SK-N-SH (cell line): ENCODE results near the gene CCDC17. TPM values are rescaled to one million over a fixed set of nuclear protein-coding genes. Genes with fewer than 3 reads are reported as not detected.

ENCODE experiments used
- CTCF ChIA-PET: fragments of 300-600, 350-600 bp; formaldehyde crosslinking; extraction: SDS; loops from one replicate; lab custom pipeline; 2021; lab: Yijun Ruan, JAX
- POLR2A ChIA-PET: fragments of 350-600 bp; sonication (Branson Sonifier 250); formaldehyde crosslinking; extraction: SDS; loops from one replicate; lab custom pipeline; 2020; ENCODE audit warnings: antibody characterized with exemption, inconsistent platforms; lab: Yijun Ruan, JAX
- DNase-seq: peaks from one replicate; pipeline ENCODE4 v3.0.0; 2012
- H2AFZ ChIP-seq: fragments of 200-600 bp; sonication (generic); 2 replicates; pipeline ENCODE4 v1.8.1; 2016; ENCODE audit warnings: antibody characterized with exemption, mild to moderate bottlenecking, low read depth
- H3F3A ChIP-seq: fragments of 200-600 bp; sonication (generic); replicated peaks from 2 replicates; pipeline ENCODE3; 2016; ENCODE audit warnings: antibody characterized with exemption, mild to moderate bottlenecking; ENCODE audit not compliant: insufficient read depth
- H3K27ac ChIP-seq, 2 experiments: fragments of 200-500 bp in 1 of 2; fragments of 200-600 bp in 1 of 2; sonication (Bioruptor generic) in 1 of 2; sonication (generic), shearing (Covaris generic) in 1 of 2; 2 replicates each; pipeline versions ENCODE4 v1.5.1 to v1.6.1; 2014 to 2016; ENCODE audit warnings: low read depth in 2 of 2, inconsistent platforms in 1 of 2, low read length in 1 of 2, mild to moderate bottlenecking in 1 of 2, mixed read lengths in 1 of 2
- H3K27me3 ChIP-seq: fragments of 200-600 bp; sonication (generic), shearing (Covaris generic); 2 replicates; pipeline ENCODE4 v1.6.1; 2016; ENCODE audit warnings: mixed run types; ENCODE audit not compliant: insufficient read depth
- H3K36me3 ChIP-seq, 2 experiments: fragments of 200-500 bp in 1 of 2; fragments of 200-600 bp in 1 of 2; sonication (Bioruptor generic) in 1 of 2; sonication (generic) in 1 of 2; replicated peaks in 1 of 2; 2 replicates each; pipeline versions ENCODE3 to v1.5.1; 2014 to 2016; ENCODE audit warnings: low read length in 1 of 2, mild to moderate bottlenecking in 1 of 2; ENCODE audit not compliant: insufficient read depth in 2 of 2, control insufficient read depth in 1 of 2
- H3K4me1 ChIP-seq, 2 experiments: fragments of 200-500 bp in 1 of 2; fragments of 200-600 bp in 1 of 2; sonication (Bioruptor generic) in 1 of 2; sonication (generic), shearing (Covaris generic) in 1 of 2; 2 replicates each; pipeline versions ENCODE4 v1.5.1 to v1.6.1; 2014 to 2016; ENCODE audit warnings: low read depth in 1 of 2, low read length in 1 of 2, mixed run types in 1 of 2; ENCODE audit not compliant: insufficient read depth in 2 of 2, control insufficient read depth in 1 of 2
- H3K4me2 ChIP-seq: fragments of 200-600 bp; sonication (generic), shearing (Covaris generic); 2 replicates; pipeline ENCODE4 v1.6.1; 2017; ENCODE audit warnings: mixed run types
- H3K4me3 ChIP-seq, 2 experiments: fragments of 200-500 bp in 1 of 2; fragments of 200-600 bp in 1 of 2; sonication (Bioruptor generic) in 1 of 2; sonication (generic), shearing (Covaris generic) in 1 of 2; 2 replicates each; pipeline versions ENCODE4 v1.5.1 to v1.8.1; 2014 to 2016; ENCODE audit warnings: low read depth in 2 of 2, inconsistent platforms in 1 of 2, low read length in 1 of 2, mild to moderate bottlenecking in 1 of 2, mixed read lengths in 1 of 2, moderate library complexity in 1 of 2
- H3K79me2 ChIP-seq: fragments of 200-600 bp; sonication (generic); 2 replicates; pipeline ENCODE4 v1.8.1; 2017; ENCODE audit warnings: mild to moderate bottlenecking; ENCODE audit not compliant: insufficient read depth
- H3K9ac ChIP-seq: fragments of 200-600 bp; sonication (generic); 2 replicates; pipeline ENCODE4 v1.6.1; 2017; ENCODE audit warnings: mixed run types
- H3K9me2 ChIP-seq: fragments of 200-600 bp; sonication (generic); 2 replicates; pipeline ENCODE4 v1.6.1; 2017; ENCODE audit warnings: mixed run types
- H3K9me3 ChIP-seq: fragments of 200-600 bp; sonication (generic); 2 replicates; pipeline ENCODE4 v1.6.1; 2017; ENCODE audit warnings: mixed run types, mild to moderate bottlenecking, moderate library complexity
- H4K20me1 ChIP-seq: fragments of 200-600 bp; sonication (generic); 2 replicates; pipeline ENCODE4 v1.6.1; 2017; ENCODE audit warnings: mild to moderate bottlenecking, mixed run types; ENCODE audit not compliant: insufficient read depth
- ELF1 ChIP-seq: IDR thresholded peaks from 2 replicates; pipeline ENCODE4 v1.4.0; 2012
- FOXJ3 ChIP-seq: sonication (generic); formaldehyde crosslinking; IDR thresholded peaks from 2 replicates; pipeline ENCODE4 v1.5.1; 2020; ENCODE audit warnings: mild to moderate bottlenecking, missing genetic modification reagents
- JUND ChIP-seq: IDR thresholded peaks from 2 replicates; pipeline ENCODE4 v1.4.0; 2012
- MEF2A ChIP-seq: IDR thresholded peaks from 2 replicates; pipeline ENCODE4 v1.4.0; 2012; ENCODE audit warnings: low read depth, borderline replicate concordance
- NFIC ChIP-seq: IDR thresholded peaks from 2 replicates; pipeline ENCODE4 v1.4.0; 2012; ENCODE audit warnings: borderline replicate concordance
- NRF1 ChIP-seq: IDR thresholded peaks from 2 replicates; pipeline ENCODE4 v1.6.1; 2012; ENCODE audit warnings: low read depth, mild to moderate bottlenecking, low read length
- POLR2AphosphoS5 ChIP-seq: IDR thresholded peaks from 2 replicates; pipeline ENCODE4 v1.6.1; 2012; ENCODE audit warnings: low read depth, low read length
- RXRA ChIP-seq: IDR thresholded peaks from 2 replicates; pipeline ENCODE4 v1.4.0; 2012; ENCODE audit warnings: low read depth, mild to moderate bottlenecking, borderline replicate concordance
- SIN3A ChIP-seq: IDR thresholded peaks from 2 replicates; pipeline ENCODE4 v1.6.1; 2012; ENCODE audit warnings: low read depth, mild to moderate bottlenecking, low read length, moderate library complexity, borderline replicate concordance
- TAF1 ChIP-seq: IDR thresholded peaks from 2 replicates; pipeline ENCODE4 v1.6.1; 2012; ENCODE audit warnings: low read depth, mild to moderate bottlenecking, low read length, moderate library complexity, borderline replicate concordance
- TEAD4 ChIP-seq: IDR thresholded peaks from 2 replicates; pipeline ENCODE4 v1.4.0; 2012; ENCODE audit warnings: mild to moderate bottlenecking, borderline replicate concordance; ENCODE audit not compliant: insufficient read depth
- USF1 ChIP-seq: IDR thresholded peaks from 2 replicates; pipeline ENCODE4 v1.4.0; 2012; ENCODE audit warnings: low read depth, borderline replicate concordance
- YY1 ChIP-seq: IDR thresholded peaks from 2 replicates; pipeline ENCODE4 v1.4.0; 2012; ENCODE audit warnings: low read depth, mild to moderate bottlenecking
- WGBS: methylation state at CpG from one replicate; pipeline ENCODE4 v1.1.6; 2017; ENCODE audit warnings: low lambda C conversion rate; 5-methylcytosine and 5-hydroxymethylcytosine counted together
- polyA plus RNA-seq, 3 experiments: library from polyadenylated mRNA; depleted of rRNA; stranded (reverse); fragments of >200 nt; gene quantifications; 2 replicates each; pipeline ENCODE4 v1.2.3, GENCODE V29; 2012
- TF ChIP-seq, protein P1 (sequence below): fragments of 200-600 bp; sonication (generic); IDR thresholded peaks from 2 replicates; pipeline ENCODE4 v1.6.1; 2017; ENCODE audit warnings: antibody characterized with exemption, mild to moderate bottlenecking, moderate library complexity
- TF ChIP-seq, protein P2 (sequence below): fragments of 150-350 bp; IDR thresholded peaks from 2 replicates; pipeline ENCODE4 v1.6.1; 2017; ENCODE audit warnings: antibody characterized with exemption, low read length, low read depth, borderline replicate concordance
- TF ChIP-seq, protein P3 (sequence below): fragments of 150-350 bp; IDR thresholded peaks from 2 replicates; pipeline ENCODE4 v1.6.1; 2016; ENCODE audit warnings: mild to moderate bottlenecking, low read depth, low read length
- TF ChIP-seq, protein P4 (sequence below): IDR thresholded peaks from 2 replicates; pipeline ENCODE4 v1.4.0; 2012; ENCODE audit warnings: low read depth, borderline replicate concordance
- TF ChIP-seq, protein P5 (sequence below): IDR thresholded peaks from 2 replicates; pipeline ENCODE4; 2012
- TF ChIP-seq, protein P6 (sequence below): IDR thresholded peaks from 2 replicates; pipeline ENCODE4 v1.6.1; 2012; ENCODE audit warnings: mild to moderate bottlenecking, low read depth, low read length, moderate library complexity

The CCDC17 gene
- polyA plus RNA-seq, 1 of the 3 experiments (the other 2 are of a cell fraction), result 0.41 TPM

DNA sequence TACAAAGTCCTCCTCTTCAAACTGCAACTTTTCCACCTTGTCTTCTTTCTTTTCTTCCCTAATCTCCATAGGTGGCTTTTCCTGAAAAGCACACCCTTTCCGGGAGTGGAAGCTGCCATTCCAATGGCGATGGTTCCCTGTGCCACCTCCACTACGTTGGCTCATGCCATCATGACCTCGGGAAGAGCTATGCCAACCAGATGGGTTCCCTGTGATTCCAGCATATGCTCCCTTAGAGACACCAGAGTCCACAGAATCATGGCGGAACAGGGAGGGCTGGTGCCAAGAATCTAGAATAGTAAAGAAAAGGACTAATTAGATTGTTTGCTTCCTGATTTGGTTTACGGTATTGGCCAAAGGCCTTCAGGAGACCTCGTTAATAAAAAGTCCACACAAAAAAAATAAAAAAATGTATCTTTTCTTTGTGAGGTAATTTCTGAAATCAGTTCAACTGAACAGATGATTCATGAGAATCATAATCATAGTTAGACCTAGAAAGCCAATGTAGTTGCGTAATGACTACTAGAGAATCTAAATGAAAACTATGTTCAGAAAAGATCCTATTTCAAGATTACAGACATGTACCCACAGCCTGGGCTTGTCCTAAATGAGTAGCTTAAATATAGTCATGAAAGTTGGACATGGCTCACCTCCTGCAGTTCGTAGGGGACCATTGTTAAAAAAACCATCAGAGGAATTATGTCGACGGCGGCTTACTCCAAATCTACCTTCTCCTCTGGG is 30.9 kb upstream of the CCDC17 start:
- Histone ChIP-seq H2AFZ (no peak overlapping the region), H3K4me2 (no peak overlapping the region), H3K27ac (no peak overlapping the region), H3K9ac (no peak overlapping the region), H3K36me3 (peaks cover 68 to 95% of the 10 kb centered on the region in 2 experiments), H4K20me1 (no peaks in the 10 kb centered on the region), H3F3A (peaks cover 9% of the 10 kb centered on the region), H3K27me3 (no peaks in the 10 kb centered on the region), H3K9me2 (no peaks in the 10 kb centered on the region), H3K9me3 (no peaks in the 10 kb centered on the region), H3K4me1 (no peaks in the 10 kb centered on the region), H3K79me2 (peaks cover 46% of the 10 kb centered on the region), H3K4me3 (no peak overlapping the region)
- TF ChIP-seq, protein P1, sequence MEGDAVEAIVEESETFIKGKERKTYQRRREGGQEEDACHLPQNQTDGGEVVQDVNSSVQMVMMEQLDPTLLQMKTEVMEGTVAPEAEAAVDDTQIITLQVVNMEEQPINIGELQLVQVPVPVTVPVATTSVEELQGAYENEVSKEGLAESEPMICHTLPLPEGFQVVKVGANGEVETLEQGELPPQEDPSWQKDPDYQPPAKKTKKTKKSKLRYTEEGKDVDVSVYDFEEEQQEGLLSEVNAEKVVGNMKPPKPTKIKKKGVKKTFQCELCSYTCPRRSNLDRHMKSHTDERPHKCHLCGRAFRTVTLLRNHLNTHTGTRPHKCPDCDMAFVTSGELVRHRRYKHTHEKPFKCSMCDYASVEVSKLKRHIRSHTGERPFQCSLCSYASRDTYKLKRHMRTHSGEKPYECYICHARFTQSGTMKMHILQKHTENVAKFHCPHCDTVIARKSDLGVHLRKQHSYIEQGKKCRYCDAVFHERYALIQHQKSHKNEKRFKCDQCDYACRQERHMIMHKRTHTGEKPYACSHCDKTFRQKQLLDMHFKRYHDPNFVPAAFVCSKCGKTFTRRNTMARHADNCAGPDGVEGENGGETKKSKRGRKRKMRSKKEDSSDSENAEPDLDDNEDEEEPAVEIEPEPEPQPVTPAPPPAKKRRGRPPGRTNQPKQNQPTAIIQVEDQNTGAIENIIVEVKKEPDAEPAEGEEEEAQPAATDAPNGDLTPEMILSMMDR, result no peak
- no peak for TF ChIP-seq TEAD4
- no peak for TF ChIP-seq YY1
- no peak for TF ChIP-seq POLR2AphosphoS5
- TF ChIP-seq, protein P2, sequence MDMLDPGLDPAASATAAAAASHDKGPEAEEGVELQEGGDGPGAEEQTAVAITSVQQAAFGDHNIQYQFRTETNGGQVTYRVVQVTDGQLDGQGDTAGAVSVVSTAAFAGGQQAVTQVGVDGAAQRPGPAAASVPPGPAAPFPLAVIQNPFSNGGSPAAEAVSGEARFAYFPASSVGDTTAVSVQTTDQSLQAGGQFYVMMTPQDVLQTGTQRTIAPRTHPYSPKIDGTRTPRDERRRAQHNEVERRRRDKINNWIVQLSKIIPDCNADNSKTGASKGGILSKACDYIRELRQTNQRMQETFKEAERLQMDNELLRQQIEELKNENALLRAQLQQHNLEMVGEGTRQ, result no peak
- TF ChIP-seq, protein P3, sequence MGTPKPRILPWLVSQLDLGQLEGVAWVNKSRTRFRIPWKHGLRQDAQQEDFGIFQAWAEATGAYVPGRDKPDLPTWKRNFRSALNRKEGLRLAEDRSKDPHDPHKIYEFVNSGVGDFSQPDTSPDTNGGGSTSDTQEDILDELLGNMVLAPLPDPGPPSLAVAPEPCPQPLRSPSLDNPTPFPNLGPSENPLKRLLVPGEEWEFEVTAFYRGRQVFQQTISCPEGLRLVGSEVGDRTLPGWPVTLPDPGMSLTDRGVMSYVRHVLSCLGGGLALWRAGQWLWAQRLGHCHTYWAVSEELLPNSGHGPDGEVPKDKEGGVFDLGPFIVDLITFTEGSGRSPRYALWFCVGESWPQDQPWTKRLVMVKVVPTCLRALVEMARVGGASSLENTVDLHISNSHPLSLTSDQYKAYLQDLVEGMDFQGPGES, result no peak
- TF ChIP-seq, protein P4, sequence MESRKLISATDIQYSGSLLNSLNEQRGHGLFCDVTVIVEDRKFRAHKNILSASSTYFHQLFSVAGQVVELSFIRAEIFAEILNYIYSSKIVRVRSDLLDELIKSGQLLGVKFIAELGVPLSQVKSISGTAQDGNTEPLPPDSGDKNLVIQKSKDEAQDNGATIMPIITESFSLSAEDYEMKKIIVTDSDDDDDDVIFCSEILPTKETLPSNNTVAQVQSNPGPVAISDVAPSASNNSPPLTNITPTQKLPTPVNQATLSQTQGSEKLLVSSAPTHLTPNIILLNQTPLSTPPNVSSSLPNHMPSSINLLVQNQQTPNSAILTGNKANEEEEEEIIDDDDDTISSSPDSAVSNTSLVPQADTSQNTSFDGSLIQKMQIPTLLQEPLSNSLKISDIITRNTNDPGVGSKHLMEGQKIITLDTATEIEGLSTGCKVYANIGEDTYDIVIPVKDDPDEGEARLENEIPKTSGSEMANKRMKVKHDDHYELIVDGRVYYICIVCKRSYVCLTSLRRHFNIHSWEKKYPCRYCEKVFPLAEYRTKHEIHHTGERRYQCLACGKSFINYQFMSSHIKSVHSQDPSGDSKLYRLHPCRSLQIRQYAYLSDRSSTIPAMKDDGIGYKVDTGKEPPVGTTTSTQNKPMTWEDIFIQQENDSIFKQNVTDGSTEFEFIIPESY, result no peak
- TF ChIP-seq MEF2A, result no peak
- TF ChIP-seq, protein P5, sequence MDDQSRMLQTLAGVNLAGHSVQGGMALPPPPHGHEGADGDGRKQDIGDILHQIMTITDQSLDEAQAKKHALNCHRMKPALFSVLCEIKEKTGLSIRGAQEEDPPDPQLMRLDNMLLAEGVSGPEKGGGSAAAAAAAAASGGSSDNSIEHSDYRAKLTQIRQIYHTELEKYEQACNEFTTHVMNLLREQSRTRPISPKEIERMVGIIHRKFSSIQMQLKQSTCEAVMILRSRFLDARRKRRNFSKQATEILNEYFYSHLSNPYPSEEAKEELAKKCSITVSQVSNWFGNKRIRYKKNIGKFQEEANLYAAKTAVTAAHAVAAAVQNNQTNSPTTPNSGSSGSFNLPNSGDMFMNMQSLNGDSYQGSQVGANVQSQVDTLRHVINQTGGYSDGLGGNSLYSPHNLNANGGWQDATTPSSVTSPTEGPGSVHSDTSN, result no peak
- no peak for TF ChIP-seq TAF1
- TF ChIP-seq NFIC, result no peak
- TF ChIP-seq SIN3A, result no peak
- no peak for TF ChIP-seq NRF1
- TF ChIP-seq RXRA, result no peak
- TF ChIP-seq, protein P6, sequence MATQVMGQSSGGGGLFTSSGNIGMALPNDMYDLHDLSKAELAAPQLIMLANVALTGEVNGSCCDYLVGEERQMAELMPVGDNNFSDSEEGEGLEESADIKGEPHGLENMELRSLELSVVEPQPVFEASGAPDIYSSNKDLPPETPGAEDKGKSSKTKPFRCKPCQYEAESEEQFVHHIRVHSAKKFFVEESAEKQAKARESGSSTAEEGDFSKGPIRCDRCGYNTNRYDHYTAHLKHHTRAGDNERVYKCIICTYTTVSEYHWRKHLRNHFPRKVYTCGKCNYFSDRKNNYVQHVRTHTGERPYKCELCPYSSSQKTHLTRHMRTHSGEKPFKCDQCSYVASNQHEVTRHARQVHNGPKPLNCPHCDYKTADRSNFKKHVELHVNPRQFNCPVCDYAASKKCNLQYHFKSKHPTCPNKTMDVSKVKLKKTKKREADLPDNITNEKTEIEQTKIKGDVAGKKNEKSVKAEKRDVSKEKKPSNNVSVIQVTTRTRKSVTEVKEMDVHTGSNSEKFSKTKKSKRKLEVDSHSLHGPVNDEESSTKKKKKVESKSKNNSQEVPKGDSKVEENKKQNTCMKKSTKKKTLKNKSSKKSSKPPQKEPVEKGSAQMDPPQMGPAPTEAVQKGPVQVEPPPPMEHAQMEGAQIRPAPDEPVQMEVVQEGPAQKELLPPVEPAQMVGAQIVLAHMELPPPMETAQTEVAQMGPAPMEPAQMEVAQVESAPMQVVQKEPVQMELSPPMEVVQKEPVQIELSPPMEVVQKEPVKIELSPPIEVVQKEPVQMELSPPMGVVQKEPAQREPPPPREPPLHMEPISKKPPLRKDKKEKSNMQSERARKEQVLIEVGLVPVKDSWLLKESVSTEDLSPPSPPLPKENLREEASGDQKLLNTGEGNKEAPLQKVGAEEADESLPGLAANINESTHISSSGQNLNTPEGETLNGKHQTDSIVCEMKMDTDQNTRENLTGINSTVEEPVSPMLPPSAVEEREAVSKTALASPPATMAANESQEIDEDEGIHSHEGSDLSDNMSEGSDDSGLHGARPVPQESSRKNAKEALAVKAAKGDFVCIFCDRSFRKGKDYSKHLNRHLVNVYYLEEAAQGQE, result no peak
- TF ChIP-seq FOXJ3 (CRISPR knock-in tag), result no peak
- TF ChIP-seq USF1, result no peak
- no peak for TF ChIP-seq JUND
- no peak for TF ChIP-seq ELF1
- CTCF ChIA-PET, result no interaction called here
- POLR2A ChIA-PET, result no interaction called here
- WGBS, result 94% methylated on average over 12 of the region's 12 CpGs
- no peak for DNase-seq
